IPS-18a (cell line): ENCODE measurements around the gene WBP2.
A peak's percentile ranks its signal among the peaks of the same experiment; 100 is the strongest.

Source experiments
- H3K27ac ChIP-seq: one replicate; pipeline ENCODE4 v1.5.1; 2013; ENCODE audit warnings: low read length
- H3K27me3 ChIP-seq: one replicate; pipeline ENCODE4 v1.6.1; 2013; ENCODE audit warnings: mild to moderate bottlenecking, low read length; ENCODE audit not compliant: control insufficient read depth, insufficient read depth
- H3K36me3 ChIP-seq: one replicate; pipeline ENCODE4 v1.6.1; 2013; ENCODE audit warnings: low read depth, low read length; ENCODE audit not compliant: control insufficient read depth
- H3K4me1 ChIP-seq: one replicate; pipeline ENCODE4 v1.6.1; 2013; ENCODE audit warnings: low read depth, low read length; ENCODE audit not compliant: control insufficient read depth
- H3K4me3 ChIP-seq: one replicate; pipeline ENCODE4 v1.5.1; 2013; ENCODE audit warnings: low read length
- H3K9ac ChIP-seq: one replicate; pipeline ENCODE4 v1.6.1; 2013; ENCODE audit warnings: mild to moderate bottlenecking, low read length, moderate library complexity
- H3K9me3 ChIP-seq: one replicate; pipeline ENCODE4 v1.6.1; 2013; ENCODE audit warnings: low read depth, low read length; ENCODE audit not compliant: control insufficient read depth

Gene WBP2

DNA sequence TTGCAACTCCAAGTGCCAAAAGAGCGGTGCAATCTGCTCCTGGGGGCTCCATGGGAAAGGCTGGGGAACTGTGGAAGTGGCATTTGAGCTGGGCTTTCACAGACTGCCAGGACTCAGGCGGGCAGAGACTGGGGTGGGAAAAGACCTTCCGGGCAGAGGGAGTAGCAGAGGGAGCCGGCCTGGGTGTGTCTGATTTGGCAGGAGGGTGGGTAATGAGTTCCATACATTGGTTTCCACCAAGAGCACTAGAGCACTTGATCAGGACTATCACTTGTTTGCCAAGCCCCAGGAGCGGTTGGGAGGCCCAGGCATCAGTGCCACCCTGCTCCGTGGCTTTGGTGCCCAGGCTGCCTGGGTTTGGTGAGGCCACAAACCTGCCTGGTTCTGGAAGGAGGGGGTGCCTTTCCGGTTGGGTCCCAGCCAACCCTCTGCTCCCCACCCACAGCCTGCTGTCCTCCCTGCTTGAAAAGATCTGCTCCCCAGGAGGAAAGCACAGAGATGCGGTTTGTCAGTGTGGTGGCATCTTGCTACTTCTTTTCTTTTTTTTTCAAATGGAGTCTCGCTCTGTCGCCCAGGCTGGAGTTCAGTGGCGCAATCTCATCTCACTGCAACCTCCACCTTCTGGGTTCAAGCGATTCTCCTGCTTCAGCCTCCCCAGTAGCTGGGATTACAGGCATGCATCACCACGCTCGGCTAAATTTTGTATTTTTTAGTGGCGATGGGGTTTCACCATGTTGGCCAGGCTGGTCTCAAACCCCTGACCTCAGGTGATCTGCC lies 26.7 kb upstream of the WBP2 start:
- H3K27ac ChIP-seq: no peak overlapping the region
- no peaks in the 10 kb centered on the region for H3K36me3 ChIP-seq
- H3K4me1 ChIP-seq: no peaks in the 10 kb centered on the region
- H3K27me3 ChIP-seq: peaks cover 27% of the 10 kb centered on the region
- H3K9me3 ChIP-seq: no peaks in the 10 kb centered on the region
- no peak overlapping the region for H3K9ac ChIP-seq
- H3K4me3 ChIP-seq: no peak overlapping the region

GRCh38 chr17:75880266-75880665 lies 25.1 kb upstream of the WBP2 start:
- no peak overlapping the region for H3K27ac ChIP-seq
- H3K4me3 ChIP-seq: no peak overlapping the region
- H3K9ac ChIP-seq: no peak overlapping the region
- H3K27me3 ChIP-seq: peaks cover 38% of the 10 kb centered on the region
- no peaks in the 10 kb centered on the region for H3K4me1 ChIP-seq
- H3K36me3 ChIP-seq: no peaks in the 10 kb centered on the region
- no peaks in the 10 kb centered on the region for H3K9me3 ChIP-seq

- Histone ChIP-seq H3K9ac (no peak within 1 kb of the TSS), H3K4me3 (peak within 1 kb of the TSS; percentile 63), H3K4me1 (no peaks in the 10 kb centered on the region), H3K27me3 (peaks cover 38% of the 10 kb centered on the region), H3K9me3 (no peaks in the 10 kb centered on the region), H3K27ac (no peak within 1 kb of the TSS), H3K36me3 (no peaks in the 10 kb centered on the region)
Measured at GRCh38 chr17:75878174-75878998, 23.3 kb upstream of the WBP2 start, which contains the start of gene TRIM47. Gene TRIM47 (minus strand): TSS chr17:75878581. CDS start chr17:75878548, 33 bp downstream.

- Histone ChIP-seq H3K9me3 (no peaks in the 10 kb centered on the region), H3K4me3 (peak overlapping the region; percentile 63), H3K27me3 (peaks cover 38% of the 10 kb centered on the region), H3K4me1 (no peaks in the 10 kb centered on the region), H3K27ac (no peak overlapping the region), H3K36me3 (no peaks in the 10 kb centered on the region), H3K9ac (no peak overlapping the region)
Measured at GRCh38 chr17:75877752-75878173, 22.6 kb upstream of the WBP2 start.

DNA sequence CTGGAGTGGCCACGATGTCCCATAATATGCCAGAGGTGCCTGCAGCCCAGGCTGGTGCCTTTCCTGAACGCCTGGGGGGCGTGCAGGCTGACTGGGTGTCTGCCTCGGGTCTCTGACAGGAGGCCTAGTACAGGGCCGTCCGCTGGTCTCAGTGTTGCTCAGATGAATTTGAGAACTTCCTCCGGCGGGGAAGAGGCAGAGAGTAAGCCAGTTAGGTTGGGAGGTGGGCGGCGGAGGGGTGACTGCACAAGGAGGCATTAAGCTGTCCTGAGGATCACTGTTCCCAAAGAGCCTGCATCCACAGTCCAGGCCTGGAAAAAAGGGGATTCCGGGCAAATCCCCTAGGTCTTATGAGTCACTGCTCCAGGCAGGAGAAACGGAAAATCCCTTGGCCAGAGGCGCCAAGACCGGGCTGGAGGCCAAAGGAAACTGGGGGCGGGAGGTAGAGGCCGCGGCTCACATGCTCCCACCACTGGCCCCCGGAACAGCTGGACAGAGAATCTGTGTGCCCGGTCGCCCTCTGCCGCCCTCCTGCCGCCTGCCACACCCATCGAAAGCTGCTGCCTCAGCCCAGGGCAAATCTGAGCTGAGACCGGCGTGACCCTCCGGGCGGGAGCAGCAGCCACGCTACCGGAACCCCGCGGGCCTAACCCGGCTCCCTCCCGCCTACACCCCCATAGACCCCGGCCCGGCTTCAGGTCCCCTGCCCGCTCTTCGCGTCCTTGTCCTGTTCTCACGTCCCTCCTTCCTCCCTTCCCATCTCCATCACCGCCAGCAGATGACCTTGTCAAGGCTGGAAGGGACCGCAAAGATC lies 22.0 kb upstream of the WBP2 start:
- no peaks in the 10 kb centered on the region for H3K9me3 ChIP-seq
- H3K4me3 ChIP-seq: peak overlapping the region; percentile 63
- H3K27ac ChIP-seq: no peak overlapping the region
- peaks cover 38% of the 10 kb centered on the region for H3K27me3 ChIP-seq
- no peaks in the 10 kb centered on the region for H3K4me1 ChIP-seq
- H3K36me3 ChIP-seq: no peaks in the 10 kb centered on the region
- no peak overlapping the region for H3K9ac ChIP-seq

DNA sequence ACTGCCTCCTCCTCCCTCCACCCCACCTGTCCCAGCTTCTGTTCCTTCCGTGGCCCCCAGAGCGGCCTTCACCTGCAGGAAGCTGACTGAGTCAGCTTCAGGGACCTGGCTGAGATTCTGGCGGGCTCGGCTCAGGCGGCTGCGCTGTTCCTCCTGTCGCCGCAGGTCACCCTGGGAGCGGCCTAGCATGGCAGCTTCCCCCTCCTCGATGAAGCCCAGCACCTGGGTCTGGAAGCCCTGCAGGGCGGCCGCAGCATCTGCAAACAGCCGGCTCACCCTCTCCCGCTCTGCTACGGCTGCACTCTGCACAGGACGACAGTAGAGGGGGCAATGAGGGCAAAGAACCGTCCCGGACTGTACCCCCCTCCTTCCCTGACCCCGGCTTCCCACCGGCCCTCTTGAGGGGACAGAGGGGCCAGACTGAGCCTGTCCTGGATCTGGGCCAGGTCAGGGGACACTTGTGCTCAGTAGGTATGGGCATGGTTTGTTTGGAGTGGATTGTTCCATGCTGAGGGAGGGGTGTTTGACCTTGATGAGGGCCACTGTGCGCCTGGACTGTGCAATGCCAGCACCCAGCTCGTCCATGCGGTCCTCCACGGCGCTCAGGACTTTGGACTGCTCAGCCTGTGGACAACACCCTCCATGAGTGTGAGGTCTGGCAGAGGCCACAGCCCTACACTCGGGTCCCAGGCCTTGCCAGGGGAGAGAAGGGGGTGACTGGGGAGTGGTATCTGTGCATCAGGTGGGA lies 21.2 kb upstream of the WBP2 start:
- Histone ChIP-seq H3K27me3 (peaks cover 38% of the 10 kb centered on the region), H3K9ac (no peak overlapping the region), H3K27ac (no peak overlapping the region), H3K36me3 (no peaks in the 10 kb centered on the region), H3K9me3 (no peaks in the 10 kb centered on the region), H3K4me1 (no peaks in the 10 kb centered on the region), H3K4me3 (no peak overlapping the region)

GRCh38 chr17:75875940-75876189 lies 20.7 kb upstream of the WBP2 start:
- Histone ChIP-seq H3K36me3 (no peaks in the 10 kb centered on the region), H3K9ac (no peak overlapping the region), H3K27me3 (peaks cover 38% of the 10 kb centered on the region), H3K4me3 (no peak overlapping the region), H3K4me1 (no peaks in the 10 kb centered on the region), H3K9me3 (no peaks in the 10 kb centered on the region), H3K27ac (no peak overlapping the region)

DNA sequence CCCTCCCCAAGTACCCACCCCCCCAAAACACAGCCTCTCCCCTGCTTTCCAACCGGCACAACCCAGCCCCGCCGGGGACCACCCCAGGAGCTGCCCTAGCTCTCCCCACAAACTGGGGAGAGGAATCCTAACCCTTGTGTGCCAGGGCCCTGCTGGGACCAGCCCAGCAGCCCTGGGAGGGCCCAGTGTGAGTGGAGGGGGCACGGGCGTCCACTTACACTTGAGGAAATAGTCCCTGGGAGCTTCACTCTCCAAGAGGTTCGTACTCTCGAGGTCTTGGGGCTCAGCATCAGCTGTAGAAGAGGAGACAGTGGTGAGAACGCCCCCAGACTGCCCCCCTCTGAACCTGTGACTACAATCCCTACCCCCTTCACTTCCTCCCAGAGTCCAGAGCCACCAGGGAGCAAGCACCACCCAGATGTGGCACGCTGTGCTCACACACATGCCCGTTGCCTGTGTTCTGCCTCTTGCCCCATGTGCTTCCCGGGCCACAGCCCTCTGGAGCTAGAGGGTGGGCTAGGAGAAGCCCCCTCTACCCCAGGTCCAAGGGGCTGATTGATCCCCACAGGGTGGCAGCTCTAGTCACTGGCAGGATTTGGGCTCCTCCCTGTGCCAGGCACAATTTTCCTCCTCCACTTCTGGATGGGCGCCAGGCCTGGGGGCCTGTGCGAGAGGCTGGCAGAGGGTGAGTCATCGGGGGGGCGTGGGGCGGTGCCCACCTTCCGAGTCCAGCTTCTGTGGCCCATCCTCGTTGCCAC lies 20.2 kb upstream of the WBP2 start:
- H3K9ac ChIP-seq: no peak overlapping the region
- H3K4me1 ChIP-seq: no peaks in the 10 kb centered on the region
- no peak overlapping the region for H3K27ac ChIP-seq
- peaks cover 38% of the 10 kb centered on the region for H3K27me3 ChIP-seq
- H3K9me3 ChIP-seq: no peaks in the 10 kb centered on the region
- H3K36me3 ChIP-seq: no peaks in the 10 kb centered on the region
- no peak overlapping the region for H3K4me3 ChIP-seq

- H3K4me3 ChIP-seq: no peak overlapping the region
- peaks cover 37% of the 10 kb centered on the region for H3K27me3 ChIP-seq
- no peaks in the 10 kb centered on the region for H3K9me3 ChIP-seq
- no peak overlapping the region for H3K9ac ChIP-seq
- H3K27ac ChIP-seq: no peak overlapping the region
- H3K36me3 ChIP-seq: no peaks in the 10 kb centered on the region
- no peaks in the 10 kb centered on the region for H3K4me1 ChIP-seq
Measured at GRCh38 chr17:75874323-75875181, 19.4 kb upstream of the WBP2 start.
